HCT116 (cell line): Measurements from ENCODE around the gene ATP8B4. TPM values are rescaled to one million over a fixed set of nuclear protein-coding genes. Genes with fewer than 3 reads are reported as not detected.

ENCODE experiments used
- ATAC-seq: fragments of 200-7000 bp; cut with Tn5 transposase; 2 replicates; pipeline ENCODE4 v1.9.1; 2020; ENCODE audit warnings: mild to moderate bottlenecking, moderate library complexity
- BruUV-seq: library from RNA; stranded (reverse); fragments of 400-500 nt; replicated peaks from 2 replicates; lab custom pipeline; 2021; lab: Mats Ljungman, UMichigan
- CTCF ChIA-PET: fragments of 300-600 bp; sonication (Branson Sonifier 250); formaldehyde crosslinking; loops from one replicate; lab custom pipeline; 2021; ENCODE audit warnings: antibody characterized with exemption; lab: Charles Lee
- POLR2A ChIA-PET: fragments of 300-600, 350-600 bp; sonication (Branson Sonifier 250); formaldehyde crosslinking; loops from one replicate; lab custom pipeline; 2021; ENCODE audit warnings: antibody characterized with exemption; lab: Charles Lee
- RAD21 ChIA-PET, 2 experiments: fragments of 300-600 bp; sonication (Branson Sonifier 250); formaldehyde crosslinking; loops; one replicate each; lab custom pipeline; 2023; ENCODE audit warnings: low total read pairs in 2 of 2; ENCODE audit not compliant: uncharacterized antibody in 2 of 2, unreplicated experiment in 2 of 2, low non-redundant PET in 1 of 2; lab: Charles Lee
- DNase-seq: peaks from one replicate; pipeline ENCODE4 v3.0.0-alpha.2; 2010; ENCODE audit warnings: low read depth, low spot score
- H2AFZ ChIP-seq: fragments of 200-600 bp; shearing (Covaris generic), sonication (generic); 2 replicates; pipeline ENCODE4 v1.6.1; 2017; ENCODE audit warnings: low read depth, mixed run types, mixed read lengths, antibody characterized with exemption, low read length; ENCODE audit not compliant: poor library complexity, severe bottlenecking
- H3K27ac ChIP-seq: 2 replicates; pipeline ENCODE4 v1.5.1; 2012; ENCODE audit warnings: low read depth, low read length
- H3K27me3 ChIP-seq: fragments of 200-600 bp; sonication (generic); 2 replicates; pipeline ENCODE4 v1.6.1; 2016; ENCODE audit warnings: mixed run types, low read length, mixed read lengths; ENCODE audit not compliant: insufficient read depth
- H3K36me3 ChIP-seq, 2 experiments: fragments of 200-500 bp in 1 of 2; fragments of 200-600 bp in 1 of 2; sonication (Bioruptor generic) in 1 of 2; sonication (generic) in 1 of 2; 2 replicates each; pipeline versions ENCODE4 v1.5.1 to v1.6.1; 2014 to 2016; ENCODE audit warnings: low read length in 2 of 2, inconsistent platforms in 1 of 2, mixed read lengths in 1 of 2, mixed run types in 1 of 2; ENCODE audit not compliant: insufficient read depth in 2 of 2, control insufficient read depth in 1 of 2
- H3K4me1 ChIP-seq, 2 experiments: fragments of 200-600 bp in 1 of 2; sonication (generic) in 1 of 2; 2 replicates each; pipeline versions ENCODE4 v1.5.1 to v1.6.1; 2012 to 2017; ENCODE audit warnings: low read length in 2 of 2, inconsistent platforms in 1 of 2, mild to moderate bottlenecking in 1 of 2, mixed read lengths in 1 of 2, mixed run types in 1 of 2, moderate library complexity in 1 of 2; ENCODE audit not compliant: insufficient read depth in 2 of 2, control insufficient read depth in 1 of 2
- H3K4me2 ChIP-seq: fragments of 200-600 bp; sonication (generic); 2 replicates; pipeline ENCODE4 v1.6.1; 2017; ENCODE audit warnings: mixed run types, low read length, mixed read lengths
- H3K4me3 ChIP-seq, 2 experiments: fragments of 200-600 bp in 1 of 2; sonication (generic) in 1 of 2; replicated peaks in 1 of 2; 2 replicates each; pipeline ENCODE4 v1.5.1; 2011 to 2016; ENCODE audit warnings: low read length in 2 of 2, control low read depth in 1 of 2, low read depth in 1 of 2, mild to moderate bottlenecking in 1 of 2, mixed read lengths in 1 of 2, mixed run types in 1 of 2
- H3K79me2 ChIP-seq: fragments of 200-600 bp; sonication (generic); 2 replicates; pipeline ENCODE4 v1.6.1; 2017; ENCODE audit warnings: mild to moderate bottlenecking, mixed run types, low read length, moderate library complexity, mixed read lengths; ENCODE audit not compliant: insufficient read depth
- H3K9ac ChIP-seq: fragments of 200-600 bp; sonication (generic); 2 replicates; pipeline ENCODE4 v1.6.1; 2016; ENCODE audit warnings: low read length, mixed read lengths
- H3K9me2 ChIP-seq: fragments of 200-600 bp; sonication (generic), shearing (Covaris generic); 2 replicates; pipeline ENCODE4 v1.6.1; 2017; ENCODE audit warnings: mixed run types, mild to moderate bottlenecking, moderate library complexity; ENCODE audit not compliant: insufficient read depth
- H3K9me3 ChIP-seq, 2 experiments: fragments of 200-500 bp in 1 of 2; fragments of 200-600 bp in 1 of 2; sonication (Bioruptor generic) in 1 of 2; sonication (generic) in 1 of 2; 2 replicates each; pipeline ENCODE4 v1.6.1; 2014 to 2017; ENCODE audit warnings: low read length in 2 of 2, mixed read lengths in 2 of 2, inconsistent platforms in 1 of 2, low read depth in 1 of 2, mild to moderate bottlenecking in 1 of 2, mixed run types in 1 of 2, moderate library complexity in 1 of 2; ENCODE audit not compliant: control insufficient read depth in 1 of 2, insufficient read depth in 1 of 2
- H4K20me1 ChIP-seq: fragments of 200-600 bp; sonication (generic), shearing (Covaris generic); 2 replicates; pipeline ENCODE4 v1.6.1; 2017; ENCODE audit warnings: mixed run types, mild to moderate bottlenecking, moderate library complexity; ENCODE audit not compliant: insufficient read depth
- CBX3 ChIP-seq: IDR thresholded peaks from 2 replicates; pipeline ENCODE4 v1.6.1; 2012; ENCODE audit warnings: low read depth
- EGR1 ChIP-seq: IDR thresholded peaks from 2 replicates; pipeline ENCODE4 v1.6.1; 2012; ENCODE audit warnings: low read depth
- ELF1 ChIP-seq: IDR thresholded peaks from 2 replicates; pipeline ENCODE4 v1.6.1; 2012; ENCODE audit warnings: low read depth, borderline replicate concordance
- EZH2 ChIP-seq: fragments of 200-600 bp; sonication (generic); IDR thresholded peaks from 2 replicates; pipeline ENCODE4 v1.6.1; 2017; ENCODE audit warnings: antibody characterized with exemption, mixed run types
- EZH2phosphoT487 ChIP-seq: fragments of 200-600 bp; IDR thresholded peaks from 2 replicates; pipeline ENCODE4 v1.6.1; 2018; ENCODE audit warnings: antibody characterized with exemption, borderline replicate concordance
- FOSL1 ChIP-seq: IDR thresholded peaks from 2 replicates; pipeline ENCODE4 v1.6.1; 2012; ENCODE audit warnings: low read depth
- JUND ChIP-seq: IDR thresholded peaks from 2 replicates; pipeline ENCODE4 v1.6.1; 2012
- POLR2A ChIP-seq: IDR thresholded peaks from 2 replicates; pipeline ENCODE4 v1.7.0; 2011; ENCODE audit warnings: borderline replicate concordance; ENCODE audit not compliant: insufficient read depth, insufficient read length; ENCODE audit errors: extremely low read depth
- POLR2AphosphoS5 ChIP-seq: IDR thresholded peaks from 2 replicates; pipeline ENCODE4 v1.6.1; 2011; ENCODE audit warnings: mild to moderate bottlenecking, low read depth, low read length, moderate library complexity
- RAD21 ChIP-seq: IDR thresholded peaks from 2 replicates; pipeline ENCODE4 v1.6.1; 2012; ENCODE audit warnings: low read depth, mild to moderate bottlenecking
- SIN3A ChIP-seq: IDR thresholded peaks from 2 replicates; pipeline ENCODE4 v1.6.1; 2012; ENCODE audit warnings: low read depth
- SP1 ChIP-seq: IDR thresholded peaks from 2 replicates; pipeline ENCODE4 v1.6.1; 2012; ENCODE audit warnings: low read depth
- SRF ChIP-seq: IDR thresholded peaks from 2 replicates; pipeline ENCODE4 v1.6.1; 2012; ENCODE audit warnings: low read depth
- YY1 ChIP-seq: IDR thresholded peaks from 2 replicates; pipeline ENCODE4 v1.6.1; 2011; ENCODE audit warnings: low read length, low read depth, moderate library complexity, mild to moderate bottlenecking; ENCODE audit not compliant: insufficient replicate concordance; ENCODE audit errors: extremely low read depth
- ZNF274 ChIP-seq: fragments of 200-500 bp; sonication (Bioruptor generic); IDR thresholded peaks from 2 replicates; pipeline ENCODE4 v1.6.1; 2014; ENCODE audit warnings: mild to moderate bottlenecking, low read depth, low read length, inconsistent platforms
- intact Hi-C: fragments of 100-400 bp; cut with micrococcal nuclease; formaldehyde crosslinking; loops from 2 replicates; pipeline ENCODE4 v1.10.0; 2022
- total RNA-seq: library from RNA; stranded (reverse); gene quantifications from one replicate; pipeline ENCODE4 v1.2.1, GENCODE V29; 2021; ENCODE audit not compliant: unreplicated experiment
- TF ChIP-seq, protein P1 (sequence below): IDR thresholded peaks from 2 replicates; pipeline ENCODE4 v1.6.1; 2012
- TF ChIP-seq, protein P2 (sequence below): IDR thresholded peaks from 2 replicates; pipeline ENCODE4 v1.6.1; 2011; ENCODE audit warnings: mild to moderate bottlenecking, low read length, moderate library complexity; ENCODE audit not compliant: insufficient replicate concordance; ENCODE audit errors: extremely low read depth
- TF ChIP-seq, protein P3 (sequence below), 3 experiments: fragments of 200-600 bp in 1 of 3; sonication (generic) in 1 of 3; IDR thresholded peaks in 2 of 3; conservative IDR thresholded peaks in 1 of 3; 2 replicates each; pipeline ENCODE4 v1.5.1; 2012 to 2017; ENCODE audit warnings: low read depth in 2 of 3, low read length in 2 of 3, antibody characterized with exemption in 1 of 3, borderline replicate concordance in 1 of 3, control low read depth in 1 of 3, mild to moderate bottlenecking in 1 of 3, mixed read lengths in 1 of 3, mixed run types in 1 of 3, moderate library complexity in 1 of 3; ENCODE audit not compliant: insufficient read depth in 1 of 3
- TF ChIP-seq, protein P4 (sequence below): IDR thresholded peaks from 2 replicates; pipeline ENCODE4 v1.6.1; 2012; ENCODE audit warnings: low read depth

The ATP8B4 gene
- total RNA-seq, 1 experiment from 2014 or later, result 0.25 TPM

DNA sequence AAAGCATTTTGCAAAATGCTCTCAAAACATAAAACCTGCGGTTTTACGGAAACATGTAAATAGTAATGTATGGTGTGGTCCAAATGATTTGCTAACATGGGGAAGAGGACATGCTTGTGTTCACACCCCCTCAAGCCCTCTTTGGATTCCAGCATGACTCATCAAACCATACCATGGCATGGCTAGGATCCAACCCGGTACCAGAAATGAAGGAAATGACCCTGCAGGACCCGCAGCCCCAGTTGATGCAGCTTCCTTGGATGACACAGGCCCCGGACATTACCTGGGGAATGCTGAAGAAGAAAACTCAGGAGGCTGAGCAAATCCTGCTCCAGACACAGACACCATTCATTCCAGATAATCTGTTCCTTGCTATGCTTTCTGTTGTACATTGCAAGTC lies 275.3 kb downstream of the ATP8B4 start:
- ChIA-PET POLR2A (no interaction called here), CTCF (no interaction called here), RAD21 (no interaction called here)
- Histone ChIP-seq H3K27ac (no peak overlapping the region), H3K4me3 (no peak overlapping the region), H3K9me3 (no peaks in the 10 kb centered on the region), H2AFZ (no peak overlapping the region), H3K79me2 (no peaks in the 10 kb centered on the region), H3K27me3 (no peaks in the 10 kb centered on the region), H3K36me3 (no peaks in the 10 kb centered on the region), H4K20me1 (no peaks in the 10 kb centered on the region), H3K4me2 (no peak overlapping the region), H3K9me2 (no peaks in the 10 kb centered on the region), H3K9ac (no peak overlapping the region), H3K4me1 (no peaks in the 10 kb centered on the region)
- intact Hi-C loops, result no loop called here
- ATAC-seq, result no peak
- DNase-seq, result no peak
- no TSS peak for BruUV-seq
- TF ChIP-seq ELF1 (no peak), SP1 (no peak), JUND (no peak), ZNF274 (no peak), POLR2AphosphoS5 (no peak), EZH2phosphoT487 (no peak), CBX3 (no peak), POLR2A (no peak), EZH2 (no peak), SRF (no peak), RAD21 (no peak), YY1 (no peak), EGR1 (no peak), SIN3A (no peak), FOSL1 (no peak)
- TF ChIP-seq, protein P1, sequence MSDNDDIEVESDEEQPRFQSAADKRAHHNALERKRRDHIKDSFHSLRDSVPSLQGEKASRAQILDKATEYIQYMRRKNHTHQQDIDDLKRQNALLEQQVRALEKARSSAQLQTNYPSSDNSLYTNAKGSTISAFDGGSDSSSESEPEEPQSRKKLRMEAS, result no peak
- TF ChIP-seq, protein P2, sequence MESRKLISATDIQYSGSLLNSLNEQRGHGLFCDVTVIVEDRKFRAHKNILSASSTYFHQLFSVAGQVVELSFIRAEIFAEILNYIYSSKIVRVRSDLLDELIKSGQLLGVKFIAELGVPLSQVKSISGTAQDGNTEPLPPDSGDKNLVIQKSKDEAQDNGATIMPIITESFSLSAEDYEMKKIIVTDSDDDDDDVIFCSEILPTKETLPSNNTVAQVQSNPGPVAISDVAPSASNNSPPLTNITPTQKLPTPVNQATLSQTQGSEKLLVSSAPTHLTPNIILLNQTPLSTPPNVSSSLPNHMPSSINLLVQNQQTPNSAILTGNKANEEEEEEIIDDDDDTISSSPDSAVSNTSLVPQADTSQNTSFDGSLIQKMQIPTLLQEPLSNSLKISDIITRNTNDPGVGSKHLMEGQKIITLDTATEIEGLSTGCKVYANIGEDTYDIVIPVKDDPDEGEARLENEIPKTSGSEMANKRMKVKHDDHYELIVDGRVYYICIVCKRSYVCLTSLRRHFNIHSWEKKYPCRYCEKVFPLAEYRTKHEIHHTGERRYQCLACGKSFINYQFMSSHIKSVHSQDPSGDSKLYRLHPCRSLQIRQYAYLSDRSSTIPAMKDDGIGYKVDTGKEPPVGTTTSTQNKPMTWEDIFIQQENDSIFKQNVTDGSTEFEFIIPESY, result no peak
- TF ChIP-seq, protein P3, sequence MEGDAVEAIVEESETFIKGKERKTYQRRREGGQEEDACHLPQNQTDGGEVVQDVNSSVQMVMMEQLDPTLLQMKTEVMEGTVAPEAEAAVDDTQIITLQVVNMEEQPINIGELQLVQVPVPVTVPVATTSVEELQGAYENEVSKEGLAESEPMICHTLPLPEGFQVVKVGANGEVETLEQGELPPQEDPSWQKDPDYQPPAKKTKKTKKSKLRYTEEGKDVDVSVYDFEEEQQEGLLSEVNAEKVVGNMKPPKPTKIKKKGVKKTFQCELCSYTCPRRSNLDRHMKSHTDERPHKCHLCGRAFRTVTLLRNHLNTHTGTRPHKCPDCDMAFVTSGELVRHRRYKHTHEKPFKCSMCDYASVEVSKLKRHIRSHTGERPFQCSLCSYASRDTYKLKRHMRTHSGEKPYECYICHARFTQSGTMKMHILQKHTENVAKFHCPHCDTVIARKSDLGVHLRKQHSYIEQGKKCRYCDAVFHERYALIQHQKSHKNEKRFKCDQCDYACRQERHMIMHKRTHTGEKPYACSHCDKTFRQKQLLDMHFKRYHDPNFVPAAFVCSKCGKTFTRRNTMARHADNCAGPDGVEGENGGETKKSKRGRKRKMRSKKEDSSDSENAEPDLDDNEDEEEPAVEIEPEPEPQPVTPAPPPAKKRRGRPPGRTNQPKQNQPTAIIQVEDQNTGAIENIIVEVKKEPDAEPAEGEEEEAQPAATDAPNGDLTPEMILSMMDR (IDR thresholded peaks at IDR 0.05 in 2 of 3, conservative IDR thresholded peaks at IDR 0.05 in 1 of 3; ENCODE audit: borderline replicate concordance in 1 of 3, insufficient read depth in 1 of 3, low read depth in 2 of 3, low read length in 2 of 3), result no peak
- TF ChIP-seq, protein P4, sequence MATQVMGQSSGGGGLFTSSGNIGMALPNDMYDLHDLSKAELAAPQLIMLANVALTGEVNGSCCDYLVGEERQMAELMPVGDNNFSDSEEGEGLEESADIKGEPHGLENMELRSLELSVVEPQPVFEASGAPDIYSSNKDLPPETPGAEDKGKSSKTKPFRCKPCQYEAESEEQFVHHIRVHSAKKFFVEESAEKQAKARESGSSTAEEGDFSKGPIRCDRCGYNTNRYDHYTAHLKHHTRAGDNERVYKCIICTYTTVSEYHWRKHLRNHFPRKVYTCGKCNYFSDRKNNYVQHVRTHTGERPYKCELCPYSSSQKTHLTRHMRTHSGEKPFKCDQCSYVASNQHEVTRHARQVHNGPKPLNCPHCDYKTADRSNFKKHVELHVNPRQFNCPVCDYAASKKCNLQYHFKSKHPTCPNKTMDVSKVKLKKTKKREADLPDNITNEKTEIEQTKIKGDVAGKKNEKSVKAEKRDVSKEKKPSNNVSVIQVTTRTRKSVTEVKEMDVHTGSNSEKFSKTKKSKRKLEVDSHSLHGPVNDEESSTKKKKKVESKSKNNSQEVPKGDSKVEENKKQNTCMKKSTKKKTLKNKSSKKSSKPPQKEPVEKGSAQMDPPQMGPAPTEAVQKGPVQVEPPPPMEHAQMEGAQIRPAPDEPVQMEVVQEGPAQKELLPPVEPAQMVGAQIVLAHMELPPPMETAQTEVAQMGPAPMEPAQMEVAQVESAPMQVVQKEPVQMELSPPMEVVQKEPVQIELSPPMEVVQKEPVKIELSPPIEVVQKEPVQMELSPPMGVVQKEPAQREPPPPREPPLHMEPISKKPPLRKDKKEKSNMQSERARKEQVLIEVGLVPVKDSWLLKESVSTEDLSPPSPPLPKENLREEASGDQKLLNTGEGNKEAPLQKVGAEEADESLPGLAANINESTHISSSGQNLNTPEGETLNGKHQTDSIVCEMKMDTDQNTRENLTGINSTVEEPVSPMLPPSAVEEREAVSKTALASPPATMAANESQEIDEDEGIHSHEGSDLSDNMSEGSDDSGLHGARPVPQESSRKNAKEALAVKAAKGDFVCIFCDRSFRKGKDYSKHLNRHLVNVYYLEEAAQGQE, result no peak
